Progenitor cell of endocrine pancreas (in vitro differentiated cells): ENCODE measurements around the gene NRG2. TPM values are rescaled to one million over a fixed set of nuclear protein-coding genes. Genes with fewer than 3 reads are reported as not detected.

ENCODE experiments used
- DNase-seq: peaks from one replicate; pipeline ENCODE4 v3.0.0; 2021; ENCODE audit warnings: low spot score; ENCODE audit not compliant: unreplicated experiment
- H3K27ac Mint-ChIP-seq: 2 replicates; pipeline ENCODE4 v1.8.0; 2021; ENCODE audit warnings: mild to moderate bottlenecking, moderate library complexity, mixed read lengths
- H3K27me3 Mint-ChIP-seq: 2 replicates; pipeline ENCODE4 v1.8.0; 2021; ENCODE audit warnings: mixed read lengths
- H3K36me3 Mint-ChIP-seq: 2 replicates; pipeline ENCODE4 v1.8.0; 2022; ENCODE audit warnings: mixed read lengths; ENCODE audit not compliant: insufficient read depth
- H3K4me1 Mint-ChIP-seq: 2 replicates; pipeline ENCODE4 v1.8.0; 2021; ENCODE audit warnings: low read depth, mixed read lengths
- H3K4me3 Mint-ChIP-seq: 2 replicates; pipeline ENCODE4 v1.8.0; 2021; ENCODE audit warnings: low read depth, mild to moderate bottlenecking, moderate library complexity, mixed read lengths
- H3K9me3 Mint-ChIP-seq: 2 replicates; pipeline ENCODE4 v1.8.0; 2021; ENCODE audit warnings: low read depth, mixed read lengths
- total RNA-seq: library from RNA; stranded (reverse); gene quantifications from 2 replicates; pipeline ENCODE4 v1.2.1, GENCODE V29; 2021
- TF ChIP-seq, protein P1 (sequence below): fragments of 200-600 bp; sonication (generic); IDR thresholded peaks from one replicate; pipeline ENCODE4 v1.5.0; 2021; ENCODE audit warnings: antibody characterized with exemption, mild to moderate bottlenecking; ENCODE audit not compliant: unreplicated experiment

The NRG2 gene
- total RNA-seq, 1 donor from 2014 or later: 5.5 TPM

DNA sequence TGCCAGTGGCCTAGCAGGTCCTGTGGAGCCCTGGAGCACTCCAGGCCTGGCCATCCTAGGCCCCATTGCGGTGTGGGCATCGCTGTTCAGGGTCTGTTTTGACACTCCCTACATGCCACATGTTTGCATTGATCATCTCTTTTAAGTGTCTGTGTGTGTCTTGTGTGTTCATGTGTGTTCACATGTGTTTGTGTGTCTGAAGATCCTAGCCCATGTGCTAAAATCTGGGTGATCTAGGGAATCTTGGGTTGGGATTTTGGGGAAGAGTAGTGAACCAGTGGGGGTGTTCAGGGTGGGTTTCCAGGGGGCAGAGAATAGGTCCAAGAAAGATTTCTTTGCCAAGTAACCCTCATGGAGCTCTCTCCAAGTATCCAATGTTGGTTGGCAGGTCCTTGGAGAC is 239.1 kb downstream of the NRG2 start:
- DNase-seq: no peak
- H3K36me3 Mint-ChIP-seq: no peaks in the 10 kb centered on the region
- TF ChIP-seq, protein P1, sequence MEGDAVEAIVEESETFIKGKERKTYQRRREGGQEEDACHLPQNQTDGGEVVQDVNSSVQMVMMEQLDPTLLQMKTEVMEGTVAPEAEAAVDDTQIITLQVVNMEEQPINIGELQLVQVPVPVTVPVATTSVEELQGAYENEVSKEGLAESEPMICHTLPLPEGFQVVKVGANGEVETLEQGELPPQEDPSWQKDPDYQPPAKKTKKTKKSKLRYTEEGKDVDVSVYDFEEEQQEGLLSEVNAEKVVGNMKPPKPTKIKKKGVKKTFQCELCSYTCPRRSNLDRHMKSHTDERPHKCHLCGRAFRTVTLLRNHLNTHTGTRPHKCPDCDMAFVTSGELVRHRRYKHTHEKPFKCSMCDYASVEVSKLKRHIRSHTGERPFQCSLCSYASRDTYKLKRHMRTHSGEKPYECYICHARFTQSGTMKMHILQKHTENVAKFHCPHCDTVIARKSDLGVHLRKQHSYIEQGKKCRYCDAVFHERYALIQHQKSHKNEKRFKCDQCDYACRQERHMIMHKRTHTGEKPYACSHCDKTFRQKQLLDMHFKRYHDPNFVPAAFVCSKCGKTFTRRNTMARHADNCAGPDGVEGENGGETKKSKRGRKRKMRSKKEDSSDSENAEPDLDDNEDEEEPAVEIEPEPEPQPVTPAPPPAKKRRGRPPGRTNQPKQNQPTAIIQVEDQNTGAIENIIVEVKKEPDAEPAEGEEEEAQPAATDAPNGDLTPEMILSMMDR: no peak
- no peak overlapping the region for H3K4me3 Mint-ChIP-seq
- peaks cover 67% of the 10 kb centered on the region for H3K27me3 Mint-ChIP-seq
- H3K27ac Mint-ChIP-seq: no peak overlapping the region
- H3K9me3 Mint-ChIP-seq: no peaks in the 10 kb centered on the region
- no peaks in the 10 kb centered on the region for H3K4me1 Mint-ChIP-seq

DNA sequence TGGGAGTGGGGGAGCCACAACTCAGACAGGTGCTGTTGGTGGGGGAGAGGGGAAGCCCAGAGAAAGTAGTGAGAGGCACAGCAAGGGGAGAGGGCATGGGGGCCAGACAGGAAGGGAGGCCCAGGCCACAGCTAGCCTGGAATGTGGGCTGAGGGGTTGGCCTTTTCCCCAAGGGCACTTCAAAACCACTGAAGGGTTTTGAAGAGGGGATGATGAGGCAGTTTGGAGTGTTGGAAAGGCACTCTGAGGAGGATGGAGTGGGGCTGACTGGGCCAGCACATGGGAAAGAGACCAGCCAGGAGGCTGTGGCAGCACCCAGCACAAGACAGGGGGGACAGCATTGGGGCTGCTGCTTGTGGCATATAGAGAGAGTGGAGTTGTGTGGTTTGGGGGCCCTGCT is 243.7 kb downstream of the NRG2 start:
- H3K4me3 Mint-ChIP-seq: no peak overlapping the region
- TF ChIP-seq, protein P1: no peak
- no peaks in the 10 kb centered on the region for H3K36me3 Mint-ChIP-seq

DNA sequence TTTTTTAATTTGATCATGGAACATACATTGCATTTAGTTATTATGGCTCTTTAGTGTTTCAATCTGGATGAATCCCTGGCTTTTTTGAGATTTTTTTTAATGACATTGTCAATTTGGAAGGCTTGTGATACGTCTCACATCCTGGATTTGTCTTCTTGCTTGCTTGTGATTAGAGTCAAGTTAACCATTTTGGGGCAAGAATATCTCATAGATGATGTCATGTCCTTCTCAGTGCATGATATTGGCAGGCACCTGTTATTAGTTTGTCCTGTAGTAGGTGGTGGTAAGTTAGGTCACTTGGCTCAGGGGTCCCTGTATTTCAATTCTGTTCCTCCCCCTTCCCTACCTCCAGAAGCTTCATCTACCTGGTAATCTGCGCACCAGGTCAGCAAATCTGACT is 244.2 kb downstream of the NRG2 start:
- TF ChIP-seq, protein P1: no peak
- Mint-ChIP-seq H3K4me3 (no peak overlapping the region), H3K27me3 (peaks cover 83% of the 10 kb centered on the region), H3K9me3 (no peaks in the 10 kb centered on the region), H3K36me3 (no peaks in the 10 kb centered on the region), H3K4me1 (no peaks in the 10 kb centered on the region), H3K27ac (no peak overlapping the region)
- DNase-seq: no peak

More for the DNA sequence above, 243.7 kb downstream of the NRG2 start:
- DNase-seq: no peak
- H3K4me1 Mint-ChIP-seq: no peaks in the 10 kb centered on the region
- H3K27ac Mint-ChIP-seq: no peak overlapping the region
- H3K9me3 Mint-ChIP-seq: no peaks in the 10 kb centered on the region
- peaks cover 82% of the 10 kb centered on the region for H3K27me3 Mint-ChIP-seq

DNA sequence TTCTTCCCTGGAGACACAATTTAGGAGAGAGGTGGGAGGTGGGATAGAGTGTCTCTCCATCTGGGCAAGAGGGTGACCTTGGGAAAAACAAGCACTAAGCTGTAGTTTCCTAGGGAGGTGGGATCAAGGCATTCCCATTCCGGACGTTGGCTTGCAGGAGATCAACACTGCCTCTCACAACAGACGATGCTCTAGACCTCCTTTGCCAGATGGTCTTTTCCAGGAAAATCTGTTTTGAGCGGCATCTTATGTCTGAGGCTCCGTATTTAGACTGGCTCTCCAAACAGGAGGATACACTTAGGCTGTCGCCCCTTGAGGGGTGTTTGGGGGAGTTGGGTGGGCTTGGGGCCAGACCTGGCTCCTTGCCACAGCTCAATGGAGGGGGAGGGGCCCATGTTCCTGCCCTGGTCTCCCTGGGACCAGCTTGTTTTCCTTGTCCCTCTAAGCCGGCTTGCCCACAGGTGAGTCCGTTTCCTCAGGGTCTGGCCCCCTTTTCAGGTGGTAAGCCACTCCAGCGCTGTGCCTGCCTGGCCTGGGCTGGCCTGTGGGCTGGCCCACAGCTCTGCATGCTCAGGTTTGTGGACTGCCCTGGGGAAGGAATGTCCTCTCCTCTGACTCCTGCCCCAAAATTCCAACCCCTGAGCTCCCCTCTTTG is 245.1 kb downstream of the NRG2 start:
- Mint-ChIP-seq H3K9me3 (no peaks in the 10 kb centered on the region), H3K4me3 (no peak overlapping the region), H3K36me3 (no peaks in the 10 kb centered on the region), H3K4me1 (no peaks in the 10 kb centered on the region), H3K27ac (no peak overlapping the region), H3K27me3 (peaks cover 90% of the 10 kb centered on the region)
- DNase-seq: no peak
- TF ChIP-seq, protein P1: no peak

DNA sequence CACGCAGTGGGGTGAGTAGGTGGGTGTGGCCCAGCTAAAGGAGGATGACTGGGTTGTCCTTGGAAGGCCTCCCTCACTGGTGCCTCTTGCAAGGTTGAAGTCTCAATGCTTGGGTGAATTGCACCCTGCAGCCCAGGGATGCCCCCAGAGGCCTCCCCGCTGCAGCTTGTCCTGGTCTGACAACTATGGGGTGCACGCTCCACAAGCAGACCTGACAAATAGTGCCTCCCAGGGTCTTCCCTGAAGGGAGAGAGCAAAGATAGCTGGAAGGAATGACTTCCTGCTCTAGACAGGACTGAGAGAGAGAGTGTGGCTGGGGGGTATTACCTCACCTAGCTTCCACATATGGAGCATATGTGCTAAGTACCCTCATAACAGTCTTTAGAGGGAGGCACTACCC is 245.8 kb downstream of the NRG2 start:
- peaks cover 90% of the 10 kb centered on the region for H3K27me3 Mint-ChIP-seq
- H3K4me1 Mint-ChIP-seq: no peaks in the 10 kb centered on the region
- TF ChIP-seq, protein P1: no peak
- H3K9me3 Mint-ChIP-seq: no peaks in the 10 kb centered on the region
- H3K27ac Mint-ChIP-seq: no peak overlapping the region
- no peak for DNase-seq
- H3K36me3 Mint-ChIP-seq: no peaks in the 10 kb centered on the region
- H3K4me3 Mint-ChIP-seq: no peak overlapping the region

Other genes starting within 250 kb of the NRG2 start
- gene PSD2, start 247.5 kb downstream of the NRG2 start, total RNA-seq: 0.14 and 0.18 TPM in 2 replicates
- 7.0 and 7.7 TPM in 2 replicates for gene PURA, start 70.8 kb upstream of the NRG2 start, total RNA-seq
- 2.0 and 2.1 TPM in 2 replicates for gene IGIP, start 82.6 kb upstream of the NRG2 start, total RNA-seq
- gene CYSTM1, start 131.9 kb upstream of the NRG2 start, total RNA-seq: 28.1 and 30.9 TPM in 2 replicates